Left ventricle myocardium inferior (tissue), 1 donor: Measurements from ENCODE around the gene MRPL17. TPM values are rescaled to one million over a fixed set of nuclear protein-coding genes. Genes with fewer than 3 reads are reported as not detected.

Experiments
- DNase-seq: peaks from one replicate; pipeline ENCODE4 v3.0.0-alpha.2; 2020
- H3K27ac ChIP-seq: fragments of 200-600 bp; replicated peaks from 2 replicates; pipeline ENCODE4 v1.8.0; 2021
- H3K27me3 ChIP-seq: fragments of 200-600 bp; 2 replicates; pipeline ENCODE4 v1.8.0; 2021; ENCODE audit warnings: low read depth
- H3K36me3 ChIP-seq: fragments of 200-600 bp; 2 replicates; pipeline ENCODE4 v1.8.0; 2021
- H3K4me1 ChIP-seq: fragments of 200-600 bp; 2 replicates; pipeline ENCODE4 v1.8.0; 2021
- H3K4me3 ChIP-seq: fragments of 200-600 bp; 2 replicates; pipeline ENCODE4 v1.8.0; 2021; ENCODE audit warnings: mild to moderate bottlenecking, moderate library complexity
- H3K9me3 ChIP-seq: fragments of 200-600 bp; replicated peaks from 2 replicates; pipeline ENCODE4 v1.8.0; 2021
- CTCF ChIP-seq: fragments of 200-600 bp; IDR thresholded peaks from 2 replicates; pipeline ENCODE4 v1.8.0; 2021; ENCODE audit warnings: antibody characterized with exemption, mild to moderate bottlenecking, borderline replicate concordance
- intact Hi-C: fragments of 100-400 bp; cut with micrococcal nuclease; formaldehyde crosslinking; loops from one replicate; pipeline ENCODE4 v1.11.0; 2022
- total RNA-seq: library from RNA; stranded (reverse); fragmentation: NEBNext Ultra II Directional; extraction: Animal tissue kit (Norgen Biotek cat#: 25700); gene quantifications from one replicate; pipeline ENCODE4 v1.2.1, GENCODE V29; 2021
- donor health status: DM: no; HTN: yes; CAD: no; lungs with severe emphysema.

MRPL17 gene
- total RNA-seq, 1 donor from 2014 or later = 40.2 TPM

- Histone ChIP-seq H3K9me3 (no peaks in the 10 kb centered on the region), H3K27ac (no peak overlapping the region), H3K36me3 (peaks cover 2% of the 10 kb centered on the region), H3K4me3 (no peak overlapping the region), H3K27me3 (no peaks in the 10 kb centered on the region), H3K4me1 (peaks cover 72% of the 10 kb centered on the region)
- intact Hi-C loops = no loop called here
- no peak for DNase-seq
- TF ChIP-seq CTCF = no peak
These were observed 42.8 kb downstream of the MRPL17 start for GRCh38 chr11:6640036-6640984.

GRCh38 chr11:6638429-6638828, 44.7 kb downstream of the MRPL17 start:
- Histone ChIP-seq H3K27ac (peak overlapping the region; percentile 85), H3K36me3 (peaks cover 6% of the 10 kb centered on the region), H3K9me3 (no peaks in the 10 kb centered on the region), H3K27me3 (no peaks in the 10 kb centered on the region), H3K4me3 (no peak overlapping the region), H3K4me1 (peaks cover 86% of the 10 kb centered on the region)
- intact Hi-C loops = no loop called here
- TF ChIP-seq CTCF = no peak
- DNase-seq = no peak

GRCh38 chr11:6637871-6638270, 45.3 kb downstream of the MRPL17 start:
- Histone ChIP-seq H3K4me3 (no peak overlapping the region), H3K4me1 (peaks cover 86% of the 10 kb centered on the region), H3K9me3 (no peaks in the 10 kb centered on the region), H3K27me3 (no peaks in the 10 kb centered on the region), H3K36me3 (peaks cover 6% of the 10 kb centered on the region), H3K27ac (peak overlapping the region; percentile 85)
- intact Hi-C loops = no loop called here
- no peak for TF ChIP-seq CTCF
- no peak for DNase-seq

- Histone ChIP-seq H3K9me3 (no peaks in the 10 kb centered on the region), H3K27me3 (no peaks in the 10 kb centered on the region), H3K27ac (peak overlapping the region; percentile 85), H3K4me1 (peaks cover 78% of the 10 kb centered on the region), H3K4me3 (no peak overlapping the region), H3K36me3 (peaks cover 11% of the 10 kb centered on the region)
- DNase-seq = no peak
- intact Hi-C loops = no loop called here
- no peak for TF ChIP-seq CTCF
These were observed 46.7 kb downstream of the MRPL17 start for GRCh38 chr11:6636480-6636879.

- Histone ChIP-seq H3K27ac (peak overlapping the region; percentile 85), H3K9me3 (no peaks in the 10 kb centered on the region), H3K4me3 (no peak overlapping the region), H3K36me3 (peaks cover 22% of the 10 kb centered on the region), H3K27me3 (no peaks in the 10 kb centered on the region), H3K4me1 (peaks cover 75% of the 10 kb centered on the region)
- peak; percentile 65 for DNase-seq
- intact Hi-C loops = no loop called here
- TF ChIP-seq CTCF = no peak
These were observed 47.8 kb downstream of the MRPL17 start for GRCh38 chr11:6635082-6635932.
